A673 (cell line): ENCODE data around the gene C10orf105.

Experiments
- EZH2 ChIP-seq: fragments of 200-600 bp; sonication (generic); IDR thresholded peaks from 2 replicates; pipeline ENCODE4 v1.6.1; 2017; ENCODE audit warnings: borderline replicate concordance, low read depth, mild to moderate bottlenecking, mixed read lengths, antibody characterized with exemption, low read length; ENCODE audit not compliant: poor library complexity, severe bottlenecking
- TF ChIP-seq, protein P1 (sequence below): fragments of 300-800, 200-600 bp; sonication (generic); conservative IDR thresholded peaks from 2 replicates; pipeline ENCODE4 v1.5.1; 2017; ENCODE audit warnings: low read depth, mild to moderate bottlenecking, antibody characterized with exemption, low read length, moderate library complexity, mixed read lengths

DNA sequence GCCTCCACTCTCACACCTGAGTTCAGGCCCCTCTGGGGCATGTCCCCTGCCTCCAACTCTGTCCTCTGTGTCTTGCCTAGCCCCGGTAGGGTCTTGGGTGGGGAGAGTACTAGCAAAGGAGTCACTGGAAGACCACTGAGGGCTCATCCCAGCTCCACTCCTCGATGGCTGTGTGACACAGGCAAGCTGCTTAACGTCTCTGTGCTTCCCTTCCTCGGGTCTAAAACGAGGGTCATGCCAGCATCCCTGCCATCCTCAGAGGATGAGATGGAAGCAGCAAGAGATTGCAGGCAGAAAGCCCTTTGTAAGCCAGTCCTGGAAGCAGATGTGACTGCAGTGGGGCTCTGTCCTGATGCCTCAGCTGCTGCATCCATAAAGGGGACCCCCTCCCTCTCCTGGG, 15.2 kb upstream of the C10orf105 start:
- TF ChIP-seq, protein P1, sequence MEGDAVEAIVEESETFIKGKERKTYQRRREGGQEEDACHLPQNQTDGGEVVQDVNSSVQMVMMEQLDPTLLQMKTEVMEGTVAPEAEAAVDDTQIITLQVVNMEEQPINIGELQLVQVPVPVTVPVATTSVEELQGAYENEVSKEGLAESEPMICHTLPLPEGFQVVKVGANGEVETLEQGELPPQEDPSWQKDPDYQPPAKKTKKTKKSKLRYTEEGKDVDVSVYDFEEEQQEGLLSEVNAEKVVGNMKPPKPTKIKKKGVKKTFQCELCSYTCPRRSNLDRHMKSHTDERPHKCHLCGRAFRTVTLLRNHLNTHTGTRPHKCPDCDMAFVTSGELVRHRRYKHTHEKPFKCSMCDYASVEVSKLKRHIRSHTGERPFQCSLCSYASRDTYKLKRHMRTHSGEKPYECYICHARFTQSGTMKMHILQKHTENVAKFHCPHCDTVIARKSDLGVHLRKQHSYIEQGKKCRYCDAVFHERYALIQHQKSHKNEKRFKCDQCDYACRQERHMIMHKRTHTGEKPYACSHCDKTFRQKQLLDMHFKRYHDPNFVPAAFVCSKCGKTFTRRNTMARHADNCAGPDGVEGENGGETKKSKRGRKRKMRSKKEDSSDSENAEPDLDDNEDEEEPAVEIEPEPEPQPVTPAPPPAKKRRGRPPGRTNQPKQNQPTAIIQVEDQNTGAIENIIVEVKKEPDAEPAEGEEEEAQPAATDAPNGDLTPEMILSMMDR: no peak
- no peak for TF ChIP-seq EZH2
